Sigmoid colon (tissue), 4 donors: ENCODE data around the gene PDE1C.

ENCODE experiments used
- EP300 ChIP-seq, 4 donors: sonication (generic); formaldehyde crosslinking; IDR thresholded peaks; one replicate each; pipeline ENCODE4 v1.6.1; 2017; ENCODE audit warnings: antibody characterized with exemption in 4 of 4
- POLR2A ChIP-seq, 2 donors: fragments of 450-650 bp; IDR thresholded peaks; one replicate each; pipeline ENCODE4 v1.6.1; 2016; ENCODE audit warnings: antibody characterized with exemption in 2 of 2, mild to moderate bottlenecking in 2 of 2, moderate library complexity in 2 of 2
- TF ChIP-seq, protein P1 (sequence below), 4 experiments: fragments of 450-650 bp in 3 of 4; fragments of 200-600 bp in 1 of 4; IDR thresholded peaks; one replicate each; pipeline ENCODE4 v1.5.1; 2016 to 2019; ENCODE audit warnings: antibody characterized with exemption in 4 of 4, mild to moderate bottlenecking in 3 of 4, moderate library complexity in 2 of 4

DNA sequence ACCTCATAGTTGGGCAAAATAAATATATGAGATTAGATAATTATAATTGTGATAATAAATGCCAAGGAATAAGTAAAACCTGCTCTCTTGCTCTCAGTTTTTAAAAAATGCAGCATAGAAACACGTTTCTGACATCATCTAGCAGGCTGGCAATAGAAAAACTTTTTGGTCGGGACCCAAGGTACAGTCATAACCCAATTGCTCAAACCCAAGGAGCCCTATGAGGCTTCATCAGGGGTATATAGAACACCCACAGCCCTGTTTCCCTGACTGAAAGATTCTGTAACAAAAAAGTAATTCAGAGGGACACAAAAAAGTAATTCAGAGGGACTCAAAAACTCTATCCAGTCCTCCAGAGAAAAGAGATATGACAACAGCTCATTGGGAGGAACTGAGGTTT is 3.8 kb downstream of the PDE1C start:
- TF ChIP-seq, protein P1, sequence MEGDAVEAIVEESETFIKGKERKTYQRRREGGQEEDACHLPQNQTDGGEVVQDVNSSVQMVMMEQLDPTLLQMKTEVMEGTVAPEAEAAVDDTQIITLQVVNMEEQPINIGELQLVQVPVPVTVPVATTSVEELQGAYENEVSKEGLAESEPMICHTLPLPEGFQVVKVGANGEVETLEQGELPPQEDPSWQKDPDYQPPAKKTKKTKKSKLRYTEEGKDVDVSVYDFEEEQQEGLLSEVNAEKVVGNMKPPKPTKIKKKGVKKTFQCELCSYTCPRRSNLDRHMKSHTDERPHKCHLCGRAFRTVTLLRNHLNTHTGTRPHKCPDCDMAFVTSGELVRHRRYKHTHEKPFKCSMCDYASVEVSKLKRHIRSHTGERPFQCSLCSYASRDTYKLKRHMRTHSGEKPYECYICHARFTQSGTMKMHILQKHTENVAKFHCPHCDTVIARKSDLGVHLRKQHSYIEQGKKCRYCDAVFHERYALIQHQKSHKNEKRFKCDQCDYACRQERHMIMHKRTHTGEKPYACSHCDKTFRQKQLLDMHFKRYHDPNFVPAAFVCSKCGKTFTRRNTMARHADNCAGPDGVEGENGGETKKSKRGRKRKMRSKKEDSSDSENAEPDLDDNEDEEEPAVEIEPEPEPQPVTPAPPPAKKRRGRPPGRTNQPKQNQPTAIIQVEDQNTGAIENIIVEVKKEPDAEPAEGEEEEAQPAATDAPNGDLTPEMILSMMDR (IDR thresholded peaks at IDR 0.05), result no peak
- TF ChIP-seq EP300 (IDR thresholded peaks at IDR 0.05), result no peak
- TF ChIP-seq POLR2A (IDR thresholded peaks at IDR 0.05), result no peak
